PC-9 (cell line): ENCODE results near the gene PKN3.

Experiments used
- EZH2 ChIP-seq: fragments of 200-600 bp; sonication (generic); IDR thresholded peaks from 2 replicates; pipeline ENCODE4 v1.8.0; 2017; ENCODE audit warnings: antibody characterized with exemption, low read depth
- TF ChIP-seq, protein P1 (sequence below): fragments of 200-600 bp; sonication (generic); conservative IDR thresholded peaks from 2 replicates; pipeline ENCODE4 v1.6.1; 2017; ENCODE audit warnings: mixed run types, antibody characterized with exemption, mild to moderate bottlenecking, moderate library complexity

DNA sequence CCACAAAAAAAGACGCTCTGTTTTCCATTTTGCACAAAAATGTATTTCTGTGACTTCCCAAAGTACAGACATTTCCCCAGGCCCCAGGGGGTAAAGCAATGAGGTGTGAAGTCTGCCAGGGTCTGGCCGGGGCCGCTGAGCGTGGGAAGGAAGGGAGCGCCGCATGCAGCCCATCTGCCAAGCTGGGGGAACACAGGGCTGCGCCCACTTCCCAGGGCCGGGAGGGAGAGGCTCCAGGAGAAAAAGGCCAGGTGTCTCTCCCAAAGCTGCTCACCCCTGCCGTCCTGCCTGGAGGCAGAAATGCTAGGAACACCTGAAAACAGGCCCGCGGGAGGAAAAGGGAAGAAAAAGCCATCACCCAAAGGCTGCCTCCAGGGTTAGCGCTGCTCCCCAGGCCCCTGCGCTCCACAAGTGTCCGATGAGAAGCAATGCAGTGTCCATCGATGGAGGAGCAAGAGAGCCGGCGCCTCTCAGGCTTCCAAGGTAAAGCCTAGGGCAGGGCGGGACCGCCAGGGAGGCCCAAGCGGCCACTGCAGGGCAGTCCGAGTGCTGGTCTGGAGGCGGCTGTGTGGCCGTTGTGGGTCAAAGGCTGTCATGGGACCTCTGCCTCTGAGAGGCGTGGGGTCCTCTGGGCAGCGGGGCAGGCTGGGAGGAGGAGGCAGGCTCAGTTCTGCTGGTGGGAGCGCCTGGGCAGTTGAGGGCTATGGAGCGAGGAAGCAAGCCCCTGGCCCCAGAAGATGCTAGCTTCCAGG, 27.6 kb downstream of the PKN3 start:
- TF ChIP-seq, protein P1, sequence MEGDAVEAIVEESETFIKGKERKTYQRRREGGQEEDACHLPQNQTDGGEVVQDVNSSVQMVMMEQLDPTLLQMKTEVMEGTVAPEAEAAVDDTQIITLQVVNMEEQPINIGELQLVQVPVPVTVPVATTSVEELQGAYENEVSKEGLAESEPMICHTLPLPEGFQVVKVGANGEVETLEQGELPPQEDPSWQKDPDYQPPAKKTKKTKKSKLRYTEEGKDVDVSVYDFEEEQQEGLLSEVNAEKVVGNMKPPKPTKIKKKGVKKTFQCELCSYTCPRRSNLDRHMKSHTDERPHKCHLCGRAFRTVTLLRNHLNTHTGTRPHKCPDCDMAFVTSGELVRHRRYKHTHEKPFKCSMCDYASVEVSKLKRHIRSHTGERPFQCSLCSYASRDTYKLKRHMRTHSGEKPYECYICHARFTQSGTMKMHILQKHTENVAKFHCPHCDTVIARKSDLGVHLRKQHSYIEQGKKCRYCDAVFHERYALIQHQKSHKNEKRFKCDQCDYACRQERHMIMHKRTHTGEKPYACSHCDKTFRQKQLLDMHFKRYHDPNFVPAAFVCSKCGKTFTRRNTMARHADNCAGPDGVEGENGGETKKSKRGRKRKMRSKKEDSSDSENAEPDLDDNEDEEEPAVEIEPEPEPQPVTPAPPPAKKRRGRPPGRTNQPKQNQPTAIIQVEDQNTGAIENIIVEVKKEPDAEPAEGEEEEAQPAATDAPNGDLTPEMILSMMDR, result no peak
- no peak for TF ChIP-seq EZH2
